ENCODE results near the gene UBXN11.
"Not testable (repeated sequence)": the region's sequence is repeated elsewhere in the genome, so short reads cannot be mapped to it uniquely, and the experiment has no call there.

The UBXN11 gene

GRCh38 chr1:26300578-26301275 lies 5.7 kb downstream of the UBXN11 start:
- Histone ChIP-seq H3K36me3 (ENCODE audit: control insufficient read depth, insufficient read depth, low read length) (no peaks in the 10 kb centered on the region), H3K9me3 (ENCODE audit: control insufficient read depth, low read length) (no peaks in the 10 kb centered on the region), H3K4me3 (ENCODE audit: extremely low read depth, insufficient read depth, low read length, poor library complexity, severe bottlenecking) (no peak overlapping the region), H3K4me1 (ENCODE audit: control insufficient read depth, insufficient read depth, low read length, poor library complexity, severe bottlenecking) (peaks cover 9% of the 10 kb centered on the region), H3K27ac (ENCODE audit: low read depth, low read length, severe bottlenecking) (no peak overlapping the region)
- 89 to 95% methylated on average over 8 to 10 of the region's 11 CpGs for WGBS, 2 experiments (ENCODE audit: insufficient coverage in 2 of 2)

GRCh38 chr1:26297791-26298124 lies 8.7 kb downstream of the UBXN11 start:
- Histone ChIP-seq H3K27ac (ENCODE audit: low read depth, low read length, severe bottlenecking) (no peak overlapping the region), H3K4me1 (ENCODE audit: control insufficient read depth, insufficient read depth, low read length, poor library complexity, severe bottlenecking) (peaks cover 7% of the 10 kb centered on the region), H3K9me3 (ENCODE audit: control insufficient read depth, low read length) (no peaks in the 10 kb centered on the region), H3K4me3 (ENCODE audit: extremely low read depth, insufficient read depth, low read length, poor library complexity, severe bottlenecking) (no peak overlapping the region), H3K36me3 (ENCODE audit: control insufficient read depth, insufficient read depth, low read length) (no peaks in the 10 kb centered on the region)
- WGBS, 2 experiments (ENCODE audit: insufficient coverage in 2 of 2): 67 to 76% methylated on average over 3 to 5 of the region's 6 CpGs

GRCh38 chr1:26297057-26297790 lies 9.2 kb downstream of the UBXN11 start:
- Histone ChIP-seq H3K4me1 (ENCODE audit: control insufficient read depth, insufficient read depth, low read length, poor library complexity, severe bottlenecking) (peaks cover 7% of the 10 kb centered on the region), H3K4me3 (ENCODE audit: extremely low read depth, insufficient read depth, low read length, poor library complexity, severe bottlenecking) (no peak overlapping the region), H3K36me3 (ENCODE audit: control insufficient read depth, insufficient read depth, low read length) (no peaks in the 10 kb centered on the region), H3K9me3 (ENCODE audit: control insufficient read depth, low read length) (no peaks in the 10 kb centered on the region), H3K27ac (ENCODE audit: low read depth, low read length, severe bottlenecking) (no peak overlapping the region)
- WGBS, 2 experiments (ENCODE audit: insufficient coverage in 2 of 2): 95 to 97% methylated on average over 8 to 9 of the region's 12 CpGs

GRCh38 chr1:26296340-26297056 lies 9.9 kb downstream of the UBXN11 start:
- WGBS, 2 experiments (ENCODE audit: insufficient coverage in 2 of 2): 89 to 92% methylated on average over 13 to 16 of the region's 16 CpGs
- H3K27ac ChIP-seq (ENCODE audit: low read depth, low read length, severe bottlenecking): no peak overlapping the region
- no peak overlapping the region for H3K4me3 ChIP-seq (ENCODE audit: extremely low read depth, insufficient read depth, low read length, poor library complexity, severe bottlenecking)
- H3K4me1 ChIP-seq (ENCODE audit: control insufficient read depth, insufficient read depth, low read length, poor library complexity, severe bottlenecking): peaks cover 7% of the 10 kb centered on the region
- H3K9me3 ChIP-seq (ENCODE audit: control insufficient read depth, low read length): no peaks in the 10 kb centered on the region
- H3K36me3 ChIP-seq (ENCODE audit: control insufficient read depth, insufficient read depth, low read length): no peaks in the 10 kb centered on the region

GRCh38 chr1:26295194-26296138 lies 11.0 kb downstream of the UBXN11 start:
- H3K4me1 ChIP-seq (ENCODE audit: control insufficient read depth, insufficient read depth, low read length, poor library complexity, severe bottlenecking): peaks cover 8% of the 10 kb centered on the region
- no peak overlapping the region for H3K4me3 ChIP-seq (ENCODE audit: extremely low read depth, insufficient read depth, low read length, poor library complexity, severe bottlenecking)
- H3K9me3 ChIP-seq (ENCODE audit: control insufficient read depth, low read length): no peaks in the 10 kb centered on the region
- no peak overlapping the region for H3K27ac ChIP-seq (ENCODE audit: low read depth, low read length, severe bottlenecking)
- H3K36me3 ChIP-seq (ENCODE audit: control insufficient read depth, insufficient read depth, low read length): no peaks in the 10 kb centered on the region
- 90 to 95% methylated on average over 17 to 19 of the region's 22 CpGs for WGBS, 2 experiments (ENCODE audit: insufficient coverage in 2 of 2)

GRCh38 chr1:26293911-26294463 lies 12.4 kb downstream of the UBXN11 start:
- Histone ChIP-seq H3K9me3 (ENCODE audit: control insufficient read depth, low read length) (no peaks in the 10 kb centered on the region), H3K27ac (ENCODE audit: low read depth, low read length, severe bottlenecking) (no peak overlapping the region), H3K36me3 (ENCODE audit: control insufficient read depth, insufficient read depth, low read length) (no peaks in the 10 kb centered on the region), H3K4me3 (ENCODE audit: extremely low read depth, insufficient read depth, low read length, poor library complexity, severe bottlenecking) (no peak overlapping the region), H3K4me1 (ENCODE audit: control insufficient read depth, insufficient read depth, low read length, poor library complexity, severe bottlenecking) (peaks cover 12% of the 10 kb centered on the region)
- 76 to 84% methylated on average over 10 to 11 of the region's 11 CpGs for WGBS, 2 experiments (ENCODE audit: insufficient coverage in 2 of 2)

- WGBS, 2 experiments (ENCODE audit: insufficient coverage in 2 of 2): 92 to 100% methylated on average over 3 of the region's 5 CpGs
- not testable (repeated sequence) for H3K36me3 ChIP-seq (ENCODE audit: control insufficient read depth, insufficient read depth, low read length); H3K4me1 ChIP-seq (ENCODE audit: control insufficient read depth, insufficient read depth, low read length, poor library complexity, severe bottlenecking); H3K27ac ChIP-seq (ENCODE audit: low read depth, low read length, severe bottlenecking); H3K9me3 ChIP-seq (ENCODE audit: control insufficient read depth, low read length); H3K4me3 ChIP-seq (ENCODE audit: extremely low read depth, insufficient read depth, low read length, poor library complexity, severe bottlenecking)
Observed at GRCh38 chr1:26292735-26293134, 13.7 kb downstream of the UBXN11 start.

GRCh38 chr1:26291939-26292338 lies 14.5 kb downstream of the UBXN11 start:
- 93 to 96% methylated on average over 4 of the region's 4 CpGs for WGBS, 2 experiments (ENCODE audit: insufficient coverage in 2 of 2)
- H3K9me3 ChIP-seq (ENCODE audit: control insufficient read depth, low read length): no peaks in the 10 kb centered on the region

GRCh38 chr1:26291433-26291832 lies 15.0 kb downstream of the UBXN11 start:
- Histone ChIP-seq H3K36me3 (ENCODE audit: control insufficient read depth, insufficient read depth, low read length) (no peaks in the 10 kb centered on the region), H3K9me3 (ENCODE audit: control insufficient read depth, low read length) (no peaks in the 10 kb centered on the region), H3K4me1 (ENCODE audit: control insufficient read depth, insufficient read depth, low read length, poor library complexity, severe bottlenecking) (peaks cover 5% of the 10 kb centered on the region), H3K27ac (ENCODE audit: low read depth, low read length, severe bottlenecking) (no peak overlapping the region), H3K4me3 (ENCODE audit: extremely low read depth, insufficient read depth, low read length, poor library complexity, severe bottlenecking) (no peak overlapping the region)
- 90 to 100% methylated on average over 3 of the region's 3 CpGs for WGBS, 2 experiments (ENCODE audit: insufficient coverage in 2 of 2)

More at GRCh38 chr1:26291939-26292338, 14.5 kb downstream of the UBXN11 start:
- Histone ChIP-seq H3K4me3 (ENCODE audit: extremely low read depth, insufficient read depth, low read length, poor library complexity, severe bottlenecking) (no peak overlapping the region), H3K4me1 (ENCODE audit: control insufficient read depth, insufficient read depth, low read length, poor library complexity, severe bottlenecking) (peaks cover 5% of the 10 kb centered on the region), H3K27ac (ENCODE audit: low read depth, low read length, severe bottlenecking) (no peak overlapping the region), H3K36me3 (ENCODE audit: control insufficient read depth, insufficient read depth, low read length) (no peaks in the 10 kb centered on the region)

- Histone ChIP-seq H3K36me3 (ENCODE audit: control insufficient read depth, insufficient read depth, low read length) (no peaks in the 10 kb centered on the region), H3K4me1 (ENCODE audit: control insufficient read depth, insufficient read depth, low read length, poor library complexity, severe bottlenecking) (peaks cover 5% of the 10 kb centered on the region), H3K4me3 (ENCODE audit: extremely low read depth, insufficient read depth, low read length, poor library complexity, severe bottlenecking) (no peak overlapping the region), H3K27ac (ENCODE audit: low read depth, low read length, severe bottlenecking) (no peak overlapping the region), H3K9me3 (ENCODE audit: control insufficient read depth, low read length) (no peaks in the 10 kb centered on the region)
- 63 to 64% methylated on average over 5 to 9 of the region's 11 CpGs for WGBS, 2 experiments (ENCODE audit: insufficient coverage in 2 of 2)
Observed at GRCh38 chr1:26290882-26291261, 15.6 kb downstream of the UBXN11 start.

Data from mesodermal cell (in vitro differentiated cells).